Measurements from ENCODE around the gene GAPDH.
"Not testable (repeated sequence)": the region's sequence is repeated elsewhere in the genome, so short reads cannot be mapped to it uniquely, and the experiment has no call there.

GAPDH gene

GRCh38 chr12:6533923-6534694 lies at the start of gene GAPDH:
Gene GAPDH (plus strand): TSS chr12:6534517. CDS start chr12:6534833, 316 bp downstream.
- DNase-seq (peak; percentile 93), ATAC-seq (peak; percentile 53)

GRCh38 chr12:6488240-6488639 lies 46.1 kb upstream of the GAPDH start:
- DNase-seq (no peak), ATAC-seq (no peak)

DNA sequence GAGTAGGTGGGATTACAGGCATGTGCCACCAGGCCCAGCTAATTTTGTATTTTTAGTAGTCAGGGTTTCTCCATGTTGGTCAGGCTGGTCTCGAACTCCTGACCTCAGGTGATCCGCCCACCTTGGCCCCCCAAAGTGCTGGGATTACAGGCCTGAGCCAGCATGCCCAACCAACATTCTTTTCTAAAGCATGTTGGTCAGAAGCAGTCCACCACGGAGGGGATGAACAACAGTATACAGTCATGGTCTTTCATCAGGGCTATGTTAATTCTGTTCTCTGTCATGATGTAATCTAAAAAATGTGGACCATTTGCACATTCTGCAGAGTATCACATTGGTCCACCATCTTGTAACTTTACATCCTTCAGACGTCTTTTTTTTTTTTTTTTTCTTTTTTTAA lies 44.9 kb upstream of the GAPDH start:
- no peak for ATAC-seq
- no peak for DNase-seq

DNA sequence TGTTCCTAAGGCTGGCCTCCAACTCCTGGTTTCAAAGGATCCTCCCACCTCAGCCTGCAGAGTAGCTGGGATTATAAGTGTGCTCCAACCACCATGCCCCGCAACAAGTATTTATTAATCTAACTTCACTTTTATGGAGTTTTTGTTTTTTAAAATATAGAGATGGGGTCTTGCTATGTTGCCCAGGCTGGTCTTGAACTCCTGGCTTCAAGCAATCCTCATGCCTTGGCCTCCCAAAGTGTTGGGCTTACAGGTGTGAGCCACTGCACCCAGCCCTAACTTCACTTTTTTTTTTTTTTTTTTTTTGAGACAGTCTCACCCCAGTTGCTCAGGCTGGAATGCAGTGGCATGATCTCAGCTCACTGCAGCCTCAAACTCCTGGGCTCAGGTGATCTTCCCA lies 43.6 kb upstream of the GAPDH start:
- not testable (repeated sequence) for DNase-seq, ATAC-seq

DNA sequence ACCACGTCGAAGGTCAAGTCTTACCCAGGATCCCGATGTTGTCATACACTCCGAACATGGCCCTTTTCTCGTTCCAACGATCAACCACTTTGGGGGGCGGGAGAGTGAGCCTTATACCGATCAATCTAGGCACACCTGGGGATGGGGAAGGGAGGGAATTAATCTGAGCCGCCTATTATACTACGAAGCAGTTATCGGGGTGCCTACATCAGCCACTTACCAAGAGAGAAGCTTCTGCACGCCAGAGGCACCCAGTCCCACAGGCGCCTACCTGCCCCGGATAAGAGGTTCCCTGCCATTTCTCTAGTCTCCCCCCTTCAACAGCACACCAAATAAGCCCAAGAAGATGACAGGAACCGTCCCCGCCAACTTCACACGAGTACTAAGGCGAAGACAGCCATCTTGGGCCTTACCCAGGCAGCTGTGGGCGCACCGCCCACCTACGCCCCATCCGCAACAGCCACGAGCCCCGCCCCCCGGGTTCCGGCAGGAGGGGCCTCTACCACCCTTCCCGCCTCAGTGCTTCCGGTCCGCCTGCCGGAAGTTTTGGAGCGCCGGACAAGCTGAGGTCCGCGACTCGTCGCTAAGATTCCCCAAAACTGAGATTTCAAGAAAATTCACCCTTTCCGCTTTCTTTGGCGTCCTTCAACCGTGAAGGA lies 41.4 kb upstream of the GAPDH start, which contains the start of gene MRPL51:
TSS of gene MRPL51 (minus strand) at position 425 of the 659 bp plus-strand sequence. CDS start at position 299, 126 bp downstream.
- DNase-seq, result peak; percentile 100
- peak; percentile 82 for ATAC-seq

GRCh38 chr12:6493497-6494257 lies 40.6 kb upstream of the GAPDH start, which contains the start of gene NCAPD2:
Gene NCAPD2 (plus strand): TSS chr12:6494102. CDS start chr12:6495099, 997 bp downstream.
- peak; percentile 94 for DNase-seq

DNA sequence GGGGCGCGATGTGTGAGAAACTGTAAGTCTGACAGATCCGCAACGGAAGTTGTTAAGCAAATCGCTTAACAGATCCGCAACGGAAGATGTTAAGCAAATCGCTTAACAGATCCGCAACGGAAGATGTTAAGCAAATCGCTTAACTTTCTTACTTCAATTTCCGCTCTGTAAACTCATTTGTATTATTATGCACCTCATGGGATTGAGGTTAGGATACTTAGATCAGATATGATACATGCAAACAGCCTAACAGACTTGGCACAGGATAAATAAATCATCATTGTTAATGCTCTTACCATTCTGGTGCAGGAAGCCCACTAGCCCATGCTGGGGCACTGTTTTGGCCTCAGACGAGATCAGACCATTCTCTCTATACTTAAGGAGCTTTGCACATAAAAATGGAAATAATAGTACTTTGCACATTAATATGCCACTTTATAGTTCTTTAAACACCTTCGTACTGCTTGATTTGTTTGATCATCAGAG lies 40.0 kb upstream of the GAPDH start:
- ATAC-seq, result peak; percentile 1
- DNase-seq, result peak; percentile 12

More at GRCh38 chr12:6493497-6494257, 40.6 kb upstream of the GAPDH start, which contains the start of gene NCAPD2:
- ATAC-seq, result peak; percentile 92

- DNase-seq (no peak), ATAC-seq (no peak)
Observed at GRCh38 chr12:6494968-6495367, 39.3 kb upstream of the GAPDH start.

DNA sequence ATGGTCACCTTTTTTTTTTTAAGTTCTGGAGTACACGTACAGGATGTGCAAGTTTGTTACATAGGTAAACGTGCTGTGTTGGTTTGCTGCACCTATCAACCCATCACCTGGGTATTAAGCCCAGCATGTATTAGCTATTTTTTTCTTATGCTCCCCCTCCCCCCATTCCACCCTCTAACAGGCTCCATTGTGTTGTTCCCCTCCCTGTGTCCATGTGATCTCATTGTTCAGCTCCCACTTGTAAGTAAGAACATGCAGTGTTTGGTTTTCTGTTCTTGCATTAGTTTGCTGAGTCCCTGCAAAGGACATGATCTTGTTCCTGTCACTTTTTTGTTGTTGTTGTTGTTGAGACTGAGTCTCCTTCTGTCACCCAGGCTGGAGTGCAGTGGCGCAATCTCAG lies 37.0 kb upstream of the GAPDH start:
- not testable (repeated sequence) for ATAC-seq, DNase-seq

GRCh38 chr12:6500466-6500865 lies 33.9 kb upstream of the GAPDH start:
- DNase-seq (no peak), ATAC-seq (no peak)

DNA sequence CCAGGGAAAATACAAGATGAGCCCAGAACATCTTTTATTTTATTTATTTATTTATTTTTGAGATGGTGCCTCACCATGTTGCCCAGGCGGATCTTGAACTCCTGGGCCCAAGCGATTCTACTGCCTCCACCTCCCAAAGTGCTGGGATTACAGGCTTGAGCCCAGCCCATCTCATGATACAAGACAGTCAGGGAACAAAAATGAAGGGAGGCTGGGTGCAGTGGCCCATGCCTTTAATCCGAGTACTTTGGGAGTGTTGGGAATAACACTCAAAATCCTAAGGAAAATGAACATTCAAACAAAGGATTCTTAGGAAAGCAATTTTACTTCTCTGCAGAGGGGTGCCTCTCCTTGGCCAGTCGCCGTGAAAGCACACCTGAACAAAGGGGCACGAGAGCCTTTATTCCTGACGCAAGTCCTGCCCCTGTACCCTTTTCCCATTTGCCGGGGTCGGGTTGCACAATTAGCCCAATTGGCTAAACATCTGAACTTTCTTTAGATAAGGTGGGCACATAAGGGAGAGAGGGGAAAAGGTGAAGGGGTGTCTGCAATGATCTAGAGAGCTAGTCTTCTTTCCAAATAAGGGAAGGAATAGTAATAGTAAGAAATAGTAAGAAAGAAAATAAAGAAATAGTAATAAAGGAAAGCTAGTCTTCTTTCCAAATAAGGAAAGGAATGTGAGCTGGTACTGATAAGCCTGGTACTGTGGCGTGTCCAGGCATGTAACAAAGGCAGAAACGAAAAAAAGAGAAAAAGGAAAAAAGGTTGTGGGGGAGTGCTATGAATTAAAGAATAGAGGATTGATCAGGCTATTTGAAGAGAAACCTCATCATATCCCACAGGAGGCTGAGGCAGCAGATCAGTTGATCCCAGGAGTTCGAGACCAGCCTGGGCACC lies 27.0 kb upstream of the GAPDH start:
- ATAC-seq (no peak), DNase-seq (no peak)

GRCh38 chr12:6508087-6508486 lies 26.2 kb upstream of the GAPDH start:
- ATAC-seq (no peak), DNase-seq (no peak)

GRCh38 chr12:6520186-6520585 lies 14.1 kb upstream of the GAPDH start:
- DNase-seq (no peak), ATAC-seq (no peak)

DNA sequence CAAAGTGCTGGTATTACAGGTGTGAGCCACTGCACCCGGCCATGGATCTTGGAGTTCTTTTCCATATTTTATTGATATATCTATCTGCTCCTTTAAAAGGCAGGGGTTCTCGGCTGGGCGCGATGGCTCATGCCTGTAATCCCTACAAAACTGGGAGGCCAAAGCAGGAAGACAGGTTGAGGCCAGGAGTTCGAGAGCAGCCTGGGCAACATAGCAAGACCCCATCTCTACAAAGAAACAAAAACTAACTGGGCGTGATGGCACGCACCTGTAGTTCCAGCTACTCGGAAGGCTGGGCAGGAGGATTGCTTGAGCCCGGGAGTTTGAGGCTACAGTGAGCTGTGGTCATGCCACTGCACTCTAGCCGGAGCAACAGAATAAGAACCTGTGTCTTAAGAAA lies 12.1 kb upstream of the GAPDH start:
- ATAC-seq (no peak), DNase-seq (no peak)

DNA sequence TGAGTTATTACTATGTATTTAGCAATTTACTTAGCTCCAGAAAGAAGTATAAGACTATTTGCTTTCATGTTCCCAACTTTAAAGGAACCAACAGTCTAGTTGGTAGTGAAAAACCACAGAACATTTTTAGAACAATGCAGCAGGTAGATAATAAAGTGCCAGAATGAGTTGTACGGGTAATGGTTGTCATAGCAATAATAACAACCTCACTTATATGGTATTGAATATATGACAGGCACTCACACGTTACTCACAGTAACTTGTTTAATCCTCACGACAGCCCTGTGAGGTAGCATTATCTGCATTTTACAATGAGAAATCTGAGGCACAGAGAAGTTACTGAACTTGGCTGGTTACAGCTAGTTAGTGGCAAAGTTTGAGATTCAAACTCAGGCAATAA lies 10.6 kb upstream of the GAPDH start:
- no peak for ATAC-seq
- DNase-seq, result no peak

DNA sequence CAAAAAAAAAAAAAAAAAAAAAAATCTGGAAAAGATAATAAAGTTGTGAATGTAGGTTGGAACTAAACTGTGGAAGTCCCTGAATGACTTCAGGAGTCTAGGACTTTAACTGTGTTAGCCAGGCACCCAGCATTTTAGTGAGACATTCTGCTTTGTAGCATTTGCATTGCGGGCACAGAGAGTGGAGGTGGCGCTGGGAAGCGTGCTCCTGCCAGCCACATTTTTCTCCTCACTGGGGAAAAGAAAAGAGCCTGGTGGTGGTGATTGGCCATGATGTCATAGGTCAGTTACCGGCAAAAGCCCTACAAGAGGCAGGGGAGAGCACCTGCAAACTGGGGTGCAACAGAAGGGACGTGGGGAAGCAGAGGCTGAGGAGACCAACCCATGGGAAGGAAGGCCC lies 9.7 kb upstream of the GAPDH start:
- ATAC-seq (no peak), DNase-seq (no peak)

DNA sequence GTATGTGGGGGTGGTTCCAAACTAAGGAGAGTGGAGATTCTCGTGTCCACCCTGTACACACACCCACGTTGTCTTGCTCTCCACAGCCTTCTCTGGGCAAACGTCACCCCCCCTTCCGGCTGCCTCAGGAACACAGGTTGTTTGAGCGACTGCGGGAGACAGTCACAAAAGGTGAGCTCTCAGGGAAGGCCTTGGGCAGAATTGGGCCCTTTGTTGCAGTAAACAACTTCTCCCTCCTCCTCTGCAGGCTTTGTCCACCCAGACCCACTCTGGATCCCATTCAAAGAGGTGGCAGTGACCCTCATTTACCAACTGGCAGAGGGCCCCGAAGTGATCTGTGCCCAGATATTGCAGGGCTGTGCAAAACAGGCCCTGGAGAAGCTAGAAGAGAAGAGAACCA lies 8.1 kb upstream of the GAPDH start:
- no peak for ATAC-seq
- DNase-seq, result no peak

DNA sequence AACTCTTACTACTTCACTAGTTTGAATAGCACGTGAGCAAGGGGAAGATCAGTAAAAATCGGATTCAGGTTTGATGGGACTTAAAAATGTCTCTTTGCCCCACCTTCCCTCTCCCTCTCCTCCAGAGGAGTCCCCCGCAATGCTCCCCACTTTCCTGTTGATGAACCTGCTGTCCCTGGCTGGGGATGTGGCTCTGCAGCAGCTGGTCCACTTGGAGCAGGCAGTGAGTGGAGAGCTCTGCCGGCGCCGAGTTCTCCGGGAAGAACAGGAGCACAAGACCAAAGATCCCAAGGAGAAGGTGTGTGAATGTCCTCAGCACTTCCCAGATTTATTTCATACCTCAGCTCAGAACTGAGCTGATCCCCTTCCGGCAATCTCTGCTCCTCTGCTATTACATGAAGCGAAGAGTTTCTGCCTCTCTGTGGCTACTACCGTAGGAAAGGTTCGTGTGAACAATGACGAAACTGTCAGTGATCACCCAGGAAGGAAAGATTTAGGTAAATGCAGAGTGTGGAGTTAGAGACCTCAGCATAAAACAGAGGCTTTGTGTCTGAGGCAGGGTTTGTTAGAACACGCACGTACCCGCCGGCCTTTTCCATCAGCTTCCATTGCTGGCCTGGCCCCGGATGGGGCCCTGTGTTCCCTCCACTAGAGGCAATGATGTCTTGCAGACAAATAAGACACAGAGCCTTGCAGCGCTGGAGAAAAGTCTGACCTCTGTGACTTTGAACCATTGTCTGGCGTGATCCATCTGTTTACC lies 7.4 kb upstream of the GAPDH start:
- DNase-seq (no peak), ATAC-seq (no peak)

- no peak for DNase-seq
- ATAC-seq, result no peak
Observed at GRCh38 chr12:6527711-6528110, 6.6 kb upstream of the GAPDH start.

DNA sequence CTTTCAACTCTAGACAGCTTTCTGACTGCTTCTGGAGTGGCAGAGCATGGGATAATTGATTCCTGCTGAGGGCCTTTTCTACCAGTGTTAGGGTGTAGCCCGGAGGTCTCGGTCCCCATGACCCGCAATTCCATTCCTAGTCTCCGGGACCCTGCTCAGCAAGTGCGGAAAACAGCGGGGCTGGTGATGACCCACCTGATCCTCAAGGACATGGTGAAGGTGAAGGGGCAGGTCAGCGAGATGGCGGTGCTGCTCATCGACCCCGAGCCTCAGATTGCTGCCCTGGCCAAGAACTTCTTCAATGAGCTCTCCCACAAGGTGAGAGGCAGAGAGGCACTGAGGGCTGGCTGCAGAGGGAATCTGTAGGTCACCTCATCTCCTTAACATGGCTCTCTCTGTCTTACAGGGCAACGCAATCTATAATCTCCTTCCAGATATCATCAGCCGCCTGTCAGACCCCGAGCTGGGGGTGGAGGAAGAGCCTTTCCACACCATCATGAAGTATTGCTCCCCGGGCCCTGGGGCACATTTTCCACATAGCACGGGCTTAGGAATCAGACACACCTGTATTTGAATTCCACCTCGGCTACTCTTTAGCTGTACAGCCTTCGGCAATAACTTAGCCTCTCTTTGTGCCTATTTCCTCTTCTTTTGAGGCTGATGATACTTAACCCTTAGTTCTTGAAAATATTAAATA lies 5.6 kb upstream of the GAPDH start:
- ATAC-seq, result no peak
- DNase-seq, result no peak

Measured in stimulated activated naive CD8-positive, alpha-beta T cell treated with anti-CD3 and anti-CD28 coated beads, Interleukin-15, Interleukin-2, amounts not matched to agents 100 U/mL and 50 U/mL, for 24 hours (primary cell).